ENCODE measurements around the gene PDK2. TPM values are rescaled to one million over a fixed set of nuclear protein-coding genes. Genes with fewer than 3 reads are reported as not detected.
A peak's percentile ranks its signal among the peaks of the same experiment; 100 is the strongest.

The PDK2 gene
- total and polyA plus RNA-seq, 10 of the 15 experiments (the other 5 are each of a cell fraction or from before 2014, with no cell fraction given), result 0.98 to 22.6 (median 12.3) TPM

- TF ChIP-seq IRF4 (IDR thresholded peaks at IDR 0.05; ENCODE audit: low read depth, low read length) (no peak), GATAD2B (conservative IDR thresholded peaks at IDR 0.05; ENCODE audit: low read depth) (peak; percentile 25; the same call in 1 of the 2 replicates), HDAC6 (IDR thresholded peaks at IDR 0.05; ENCODE audit: unreplicated experiment) (peak; percentile 47), ASH2L (IDR thresholded peaks at IDR 0.05; ENCODE audit: borderline replicate concordance, low read depth) (no peak), MYC (IDR thresholded peaks at IDR 0.05; ENCODE audit: insufficient read depth, insufficient read length, insufficient replicate concordance, low read length, severe bottlenecking) (peak; percentile 37), CBX5 (IDR thresholded peaks at IDR 0.05; ENCODE audit: low read depth) (no peak), ZNF687 (IDR thresholded peaks at IDR 0.05) (peak; percentile 9; the same call in 1 of the 2 replicates), POLR2A (IDR thresholded peaks at IDR 0.05; ENCODE audit: low read depth, low read length) (peak; percentile 70), STAT1 (conservative IDR thresholded peaks at IDR 0.05) (no peak), BCL11A (IDR thresholded peaks at IDR 0.05; ENCODE audit: low read depth, low read length) (no peak), CHD2 (IDR thresholded peaks at IDR 0.05; ENCODE audit: borderline replicate concordance, low read depth, low read length) (peak; percentile 31), SMC3 (IDR thresholded peaks at IDR 0.05; ENCODE audit: borderline replicate concordance, low read length) (no peak), ZBTB40 (IDR thresholded peaks at IDR 0.05; ENCODE audit: borderline replicate concordance) (no peak; the same call in none of the 2 replicates), JUND (IDR thresholded peaks at IDR 0.05; ENCODE audit: low read depth, low read length) (no peak), EGR1 (IDR thresholded peaks at IDR 0.05; ENCODE audit: borderline replicate concordance in 1 of 2, low read depth in 2 of 2, low read length in 2 of 2) (peak in 1 of 2 experiments; percentile 66; a peak in 1 of 3 replicates), SMAD5 (IDR thresholded peaks at IDR 0.05; ENCODE audit: low read depth) (no peak), FOXM1 (IDR thresholded peaks at IDR 0.05; ENCODE audit: low read depth, low read length) (no peak), ZNF24 (IDR thresholded peaks at IDR 0.05) (no peak), SIN3A (IDR thresholded peaks at IDR 0.05; ENCODE audit: low read depth, low read length) (peak; percentile 31; the same call in 1 of the 2 replicates), ATF3 (IDR thresholded peaks at IDR 0.05; ENCODE audit: borderline replicate concordance, extremely low read depth, low read depth, low read length) (no peak), CREM (IDR thresholded peaks at IDR 0.05; ENCODE audit: low read depth) (no peak; the same call in 1 of the 2 replicates)
Observed at GRCh38 chr17:50151041-50151936, 56.1 kb downstream of the PDK2 start (continued).
